Measurements from ENCODE around the gene P2RX6.
"Not testable (repeated sequence)": the region's sequence is repeated elsewhere in the genome, so short reads cannot be mapped to it uniquely, and the experiment has no call there.

The P2RX6 gene

DNA sequence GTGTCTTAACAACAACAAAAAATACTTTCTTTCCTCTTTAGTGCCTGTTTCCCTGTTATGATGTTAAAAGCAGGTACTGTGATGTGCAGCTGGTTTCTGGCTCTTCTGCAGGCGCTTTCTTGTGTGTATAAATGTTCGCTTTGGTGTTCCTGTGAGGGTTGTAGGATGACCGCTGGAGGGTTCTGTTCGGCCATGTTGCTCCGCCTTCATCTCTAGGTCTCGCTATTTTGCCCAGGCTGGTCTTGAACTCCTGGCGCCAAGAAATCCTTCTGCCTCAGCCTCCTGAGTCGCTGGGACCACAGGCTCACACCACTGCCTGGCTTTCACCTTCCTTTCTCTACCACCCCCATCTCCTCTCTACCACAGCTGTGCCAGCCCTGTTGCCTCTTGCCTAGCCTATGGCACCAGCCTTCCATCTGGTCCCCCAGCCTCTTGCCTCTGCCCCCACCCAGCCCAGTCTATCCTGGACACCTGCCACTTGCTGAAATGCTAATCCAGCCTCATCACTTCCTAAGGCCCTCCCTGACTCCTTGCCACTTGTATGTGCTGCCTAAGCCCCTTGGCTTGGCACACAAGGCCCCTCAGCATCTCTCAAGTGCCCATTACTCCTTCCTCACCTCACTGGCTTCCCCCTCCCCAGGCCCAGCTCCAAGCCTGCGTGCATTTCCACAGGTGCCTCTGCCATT, 36.3 kb downstream of the P2RX6 start:
- DNase-seq (ENCODE audit: low read depth in 2 of 2, low spot score in 1 of 2): no peak

DNA sequence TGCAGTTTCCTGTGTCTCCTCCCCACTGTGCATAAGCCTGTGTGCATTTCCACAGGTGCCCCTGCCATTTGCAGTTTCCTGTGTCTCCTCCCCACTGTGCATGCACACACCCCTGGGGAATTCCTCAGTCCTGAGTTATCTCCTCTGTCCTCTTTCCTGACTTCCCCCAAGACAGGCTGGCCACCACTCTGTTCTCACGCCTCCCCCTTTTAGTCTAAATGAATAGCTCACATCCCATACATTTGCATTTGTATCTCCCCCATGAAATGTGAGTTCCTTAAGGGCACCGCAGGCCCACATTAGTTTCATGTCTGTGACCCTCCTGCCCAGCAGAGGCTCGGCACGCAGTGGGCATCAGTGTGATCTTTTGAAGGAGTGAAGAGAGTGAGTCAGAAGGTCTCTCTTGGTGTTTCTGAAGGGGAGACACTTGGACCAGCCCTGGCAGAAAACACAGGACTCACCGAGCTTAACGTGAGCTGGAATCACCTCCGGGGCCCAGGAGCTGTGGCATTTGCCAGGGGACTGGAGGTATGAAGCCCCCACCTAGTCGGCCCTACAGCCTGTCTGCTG, 37.0 kb downstream of the P2RX6 start:
- no peak for DNase-seq (ENCODE audit: low read depth in 2 of 2, low spot score in 1 of 2)

DNA sequence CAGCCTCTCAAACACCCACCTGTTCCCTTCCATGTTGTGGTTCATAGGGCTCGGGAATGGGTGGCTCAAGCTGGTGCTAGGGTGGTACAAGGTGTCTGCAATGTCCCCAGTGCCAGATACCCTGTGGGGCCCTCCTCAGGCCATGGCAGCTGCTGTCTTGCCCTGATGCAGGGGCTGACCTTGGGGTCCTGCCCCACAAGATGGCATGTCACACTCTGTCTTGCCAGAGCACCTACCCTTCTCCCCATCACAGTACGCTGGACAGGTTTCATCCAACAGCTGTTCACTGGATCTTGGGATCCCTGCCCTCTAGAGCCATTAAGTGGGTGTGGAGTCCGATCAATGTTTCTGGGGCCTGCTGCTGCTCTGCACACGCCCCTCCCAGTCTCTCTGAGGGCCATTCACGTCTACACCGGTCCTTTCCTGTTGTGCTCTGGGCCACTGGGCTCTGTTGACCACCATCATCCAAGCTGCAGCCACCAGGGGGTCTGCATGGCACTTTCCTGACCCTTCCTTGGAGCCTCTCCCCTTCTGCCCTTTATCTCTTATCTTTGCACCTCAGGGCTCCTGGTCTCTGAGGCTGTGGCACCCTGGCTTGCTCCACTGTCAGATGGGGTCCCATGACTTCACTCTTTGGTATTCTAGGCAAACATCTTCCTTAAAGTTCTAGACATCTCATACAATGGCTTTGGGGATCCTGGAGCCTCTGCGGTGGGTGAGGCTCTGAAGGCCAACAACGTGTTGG, 37.9 kb downstream of the P2RX6 start:
- DNase-seq (ENCODE audit: low read depth in 2 of 2, low spot score in 1 of 2): no peak

DNA sequence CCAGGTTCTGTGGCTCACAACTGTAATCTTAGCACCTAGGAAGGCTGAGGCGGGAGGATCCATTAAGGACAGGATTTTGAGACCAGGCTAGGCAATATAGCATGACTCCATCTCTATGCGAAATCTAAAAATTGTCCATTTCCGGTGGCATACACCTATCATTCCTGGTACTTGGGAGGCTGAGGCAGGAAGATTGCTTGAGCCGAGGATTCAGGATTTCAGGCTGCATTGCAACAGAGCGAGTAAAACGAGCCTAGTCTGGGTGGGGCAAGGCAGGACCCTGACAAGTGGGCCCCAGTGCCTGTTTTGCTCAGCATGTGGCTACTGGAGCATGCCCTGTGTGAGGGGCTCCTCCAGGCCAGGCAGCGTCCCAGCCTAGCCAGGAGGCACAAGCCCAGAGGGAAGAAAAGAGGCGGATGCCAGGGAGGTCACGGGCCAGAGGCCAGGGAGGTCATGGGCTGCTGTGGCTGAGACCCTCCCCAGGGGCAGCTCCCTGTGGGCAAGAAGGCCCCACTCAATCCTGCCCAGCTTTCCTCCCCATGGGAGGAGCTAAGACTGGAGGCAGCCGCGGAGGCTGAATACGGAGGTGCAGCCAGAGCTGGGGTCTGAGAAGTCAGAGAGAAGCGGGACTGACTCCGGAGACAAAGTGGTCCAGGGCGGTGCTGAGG, 39.2 kb downstream of the P2RX6 start:
- no peak for DNase-seq (ENCODE audit: low read depth in 2 of 2, low spot score in 1 of 2)

DNA sequence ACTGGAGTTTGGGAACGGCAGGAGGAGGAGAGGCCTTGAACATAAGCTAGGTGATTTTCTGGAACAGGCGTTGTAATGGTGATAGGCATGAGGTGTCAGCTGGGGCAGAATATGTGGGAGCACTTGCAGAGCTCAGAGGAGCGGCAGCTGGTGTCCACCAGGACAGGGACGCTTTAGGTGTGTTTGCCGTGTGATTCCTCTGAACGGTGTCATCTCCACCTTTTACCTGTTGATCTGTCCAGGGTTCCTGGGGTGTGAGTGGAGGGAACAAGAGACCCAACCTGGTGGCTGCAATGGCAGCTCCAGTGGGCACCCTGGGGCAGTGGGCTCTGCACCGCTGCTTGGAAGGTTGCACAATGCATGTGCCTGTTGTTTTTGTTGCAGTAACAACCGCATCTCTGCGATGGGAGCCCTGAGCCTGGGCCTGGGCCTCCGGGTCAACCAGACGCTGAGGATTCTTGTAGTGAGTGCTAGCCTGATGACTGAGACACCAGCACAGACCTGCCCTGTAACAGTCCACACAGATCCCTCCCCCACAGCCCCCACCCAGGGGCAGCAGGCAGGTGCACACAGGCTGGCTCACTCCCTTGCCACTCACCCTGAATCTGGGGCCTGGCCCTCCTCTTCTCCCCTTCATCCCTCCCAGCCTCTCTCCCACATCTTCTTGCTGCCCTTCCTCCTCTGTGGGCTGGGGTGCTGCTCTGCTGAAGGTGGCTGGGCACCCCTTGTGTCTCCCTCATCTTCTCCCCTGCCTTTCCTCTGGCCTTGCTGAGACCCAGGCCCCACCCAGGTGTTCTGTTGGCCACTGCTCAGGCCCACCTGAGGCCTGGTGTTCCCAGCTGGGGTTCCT, 40.0 kb downstream of the P2RX6 start:
- no peak for DNase-seq (ENCODE audit: low read depth in 2 of 2, low spot score in 1 of 2)

DNA sequence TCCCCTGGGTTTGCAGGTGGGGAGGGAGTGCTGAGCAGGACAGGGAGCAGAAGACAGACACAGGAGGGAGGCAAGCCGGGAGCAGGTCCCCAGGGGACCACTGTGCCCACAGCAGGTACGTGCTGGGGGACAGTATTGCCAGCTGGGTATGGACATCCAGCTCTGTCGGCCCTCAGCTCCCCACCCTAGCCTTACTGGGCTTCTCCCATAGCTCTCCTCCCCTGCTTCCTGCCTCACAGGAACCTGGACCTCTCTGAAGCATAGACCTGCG, 40.5 kb downstream of the P2RX6 start:
- no peak for DNase-seq (ENCODE audit: low read depth in 2 of 2, low spot score in 1 of 2)

DNA sequence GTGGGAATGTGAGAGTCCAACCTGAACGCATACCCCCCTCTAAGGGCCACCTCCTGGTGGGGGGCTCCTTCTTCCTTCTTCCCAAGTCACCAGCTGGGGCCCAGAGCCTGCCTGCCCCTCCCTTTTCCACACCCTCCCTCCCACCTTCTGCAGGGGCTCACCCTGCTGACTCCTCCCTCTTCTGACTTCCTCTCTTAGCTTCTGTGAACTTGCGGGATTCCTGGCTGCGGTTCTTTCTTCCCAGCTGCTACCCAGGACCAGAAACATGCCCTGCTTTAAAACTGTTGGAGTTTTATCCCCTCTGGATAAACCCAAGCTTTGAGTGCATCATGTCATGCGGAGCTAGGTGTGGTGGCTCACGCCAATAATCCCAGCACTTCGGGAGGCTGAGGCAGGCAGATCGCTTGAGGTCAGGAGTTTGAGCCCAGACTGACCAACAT, 40.9 kb downstream of the P2RX6 start:
- no peak for DNase-seq (ENCODE audit: low read depth in 2 of 2, low spot score in 1 of 2)

DNA sequence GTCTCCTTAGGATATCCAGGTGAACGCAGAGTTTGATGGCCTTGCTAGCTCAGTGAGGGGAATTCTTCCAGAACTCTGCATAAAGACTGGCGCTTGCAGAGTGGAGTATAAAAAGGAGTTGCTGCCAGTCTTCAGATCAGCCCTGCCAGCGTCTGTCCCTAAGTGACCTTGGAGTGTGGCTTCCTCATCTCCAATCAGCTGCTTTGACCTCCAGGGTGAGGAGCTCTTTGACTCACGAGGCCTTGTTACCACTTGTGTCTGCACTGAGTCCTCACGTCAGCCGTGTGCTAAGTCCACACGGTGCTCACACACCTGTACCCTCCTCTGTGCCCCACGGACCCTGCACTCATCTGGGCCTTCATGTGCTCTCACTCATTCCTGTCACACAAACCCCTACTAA, 45.4 kb downstream of the P2RX6 start:
- DNase-seq (ENCODE audit: low read depth in 2 of 2, low spot score in 1 of 2): not testable (repeated sequence)

DNA sequence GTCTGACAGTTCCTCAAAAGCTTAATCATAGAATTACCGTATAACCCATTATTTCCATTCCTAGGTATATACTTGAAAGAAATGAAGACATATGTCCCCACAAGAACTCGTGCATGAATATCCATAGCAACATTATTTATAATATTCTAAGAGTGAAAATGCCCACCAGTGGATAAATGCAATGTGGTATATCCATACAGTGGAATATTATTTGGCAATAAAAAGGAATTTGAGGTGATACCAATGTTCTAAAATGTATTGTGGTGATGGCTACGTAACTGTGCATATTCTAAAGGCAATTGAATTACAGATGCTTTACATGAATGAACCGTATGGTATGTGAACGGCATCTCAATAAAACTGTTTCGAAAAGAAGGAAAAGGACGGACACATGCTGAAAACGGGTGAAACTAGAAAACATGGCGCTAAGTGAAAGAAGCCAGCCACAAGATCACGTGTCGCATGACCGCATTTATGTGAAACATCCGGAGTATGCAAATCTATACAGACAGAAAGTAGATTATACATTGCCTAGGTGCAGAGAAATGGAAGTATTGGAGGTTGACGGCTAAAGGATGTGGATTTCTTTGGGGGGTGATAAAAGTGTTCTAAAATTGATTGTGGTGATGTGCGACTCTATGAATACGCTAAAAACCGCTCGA, 46.8 kb downstream of the P2RX6 start:
- DNase-seq (ENCODE audit: low read depth in 2 of 2, low spot score in 1 of 2): not testable (repeated sequence)

DNA sequence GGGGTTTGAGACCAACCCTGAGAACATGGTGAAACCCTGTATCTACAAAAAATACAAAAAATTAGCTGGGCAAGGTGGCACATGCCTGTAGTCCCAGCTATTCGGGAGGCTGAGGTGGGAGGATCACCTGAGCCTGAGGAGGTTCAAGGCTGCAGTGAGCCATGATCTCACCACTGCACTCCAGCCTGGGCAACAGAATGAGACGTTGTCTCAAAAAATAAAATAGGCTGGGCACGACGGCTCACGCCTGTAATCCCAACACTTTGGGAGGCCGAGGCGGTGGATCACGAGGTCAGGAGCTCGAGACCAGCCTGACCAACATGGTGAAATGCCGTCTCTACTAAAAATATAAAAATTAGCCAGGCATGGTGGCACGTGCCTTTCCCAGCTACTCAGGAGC, 49.5 kb downstream of the P2RX6 start:
- DNase-seq (ENCODE audit: low read depth in 2 of 2, low spot score in 1 of 2): not testable (repeated sequence)

DNA sequence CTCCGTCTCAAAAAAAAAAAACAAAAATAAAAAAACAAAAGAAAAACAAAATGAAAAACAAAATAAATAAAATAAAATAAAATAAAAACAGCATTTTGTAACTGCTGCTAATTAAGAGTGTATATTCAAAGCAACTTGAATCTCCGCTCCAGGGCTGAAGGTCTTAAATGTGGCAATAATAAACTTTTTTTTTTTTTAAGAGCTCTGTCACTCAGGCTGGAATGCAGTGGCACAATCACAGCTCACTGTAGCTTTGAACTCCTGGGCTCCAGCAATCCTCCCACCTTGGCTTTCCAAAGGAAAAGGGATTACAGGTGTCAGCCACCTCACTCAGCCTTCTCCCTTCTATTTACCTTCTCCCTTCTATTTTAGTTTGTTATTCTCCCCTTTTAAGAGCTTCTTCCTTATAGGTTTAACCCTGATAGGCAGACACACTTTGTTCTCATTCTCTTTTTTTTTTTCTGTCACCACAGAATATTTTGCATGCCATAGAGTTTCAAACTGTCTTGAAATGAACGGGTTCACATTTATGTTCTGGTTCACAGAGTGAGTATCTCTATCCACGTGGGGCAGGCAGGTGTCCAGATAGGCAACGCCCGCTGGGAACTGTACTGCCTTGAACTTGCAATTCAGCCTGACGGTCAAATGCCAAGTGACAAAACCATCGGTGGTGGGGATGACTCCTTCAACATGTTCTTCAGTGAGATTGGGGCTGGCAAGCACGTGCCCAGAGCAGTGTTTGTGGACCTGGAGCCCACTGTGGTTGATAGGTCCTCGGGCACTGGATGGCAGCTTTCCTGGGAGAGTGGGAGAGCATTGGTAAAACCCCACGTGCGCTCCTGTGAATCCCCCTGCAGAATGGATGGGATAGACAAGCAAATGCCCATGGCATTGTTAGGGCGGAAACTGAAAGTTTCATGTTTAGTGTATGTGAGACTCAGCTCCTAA, 50.2 kb downstream of the P2RX6 start:
- no peak for DNase-seq (ENCODE audit: low read depth in 2 of 2, low spot score in 1 of 2)

DNA sequence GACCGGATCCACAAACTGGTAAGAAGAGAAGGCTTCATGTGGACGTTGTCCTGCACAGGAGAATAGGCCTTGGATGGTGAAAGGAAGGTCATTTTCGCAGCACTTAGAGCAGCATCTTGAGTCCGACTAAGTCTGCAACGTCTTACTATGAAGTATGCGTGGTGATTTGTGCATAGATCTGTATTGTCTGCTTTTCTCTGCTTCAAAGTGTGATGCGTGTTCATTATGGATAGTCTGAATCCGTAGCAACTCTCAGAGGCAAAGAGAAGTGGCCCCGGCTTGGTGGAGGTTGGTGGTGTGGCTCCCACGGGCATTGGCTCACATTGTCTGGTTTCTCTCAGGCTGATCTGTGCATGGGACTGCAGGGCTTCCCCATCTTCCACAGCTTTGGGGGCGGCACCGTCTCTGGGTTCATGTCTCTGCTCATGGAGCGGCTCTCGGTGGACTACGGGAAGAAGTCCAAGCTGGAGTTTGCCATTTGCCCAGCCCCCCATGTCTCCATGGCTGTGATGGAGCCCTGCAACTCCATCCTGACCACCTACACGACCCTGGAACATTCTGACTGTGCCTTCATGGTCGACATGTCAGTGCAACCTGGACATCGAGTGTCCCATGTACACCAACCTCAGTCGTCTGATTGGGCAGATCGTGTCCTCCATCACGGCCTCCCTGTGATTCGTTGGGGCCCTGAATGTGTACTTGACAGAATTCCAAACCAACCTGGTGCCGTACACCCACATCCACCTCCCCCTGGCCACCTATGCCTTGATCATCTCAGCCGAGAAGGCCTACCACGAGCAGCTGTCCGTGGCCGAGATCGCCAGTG, 52.3 kb downstream of the P2RX6 start:
- no peak for DNase-seq (ENCODE audit: low read depth in 2 of 2, low spot score in 1 of 2)

DNA sequence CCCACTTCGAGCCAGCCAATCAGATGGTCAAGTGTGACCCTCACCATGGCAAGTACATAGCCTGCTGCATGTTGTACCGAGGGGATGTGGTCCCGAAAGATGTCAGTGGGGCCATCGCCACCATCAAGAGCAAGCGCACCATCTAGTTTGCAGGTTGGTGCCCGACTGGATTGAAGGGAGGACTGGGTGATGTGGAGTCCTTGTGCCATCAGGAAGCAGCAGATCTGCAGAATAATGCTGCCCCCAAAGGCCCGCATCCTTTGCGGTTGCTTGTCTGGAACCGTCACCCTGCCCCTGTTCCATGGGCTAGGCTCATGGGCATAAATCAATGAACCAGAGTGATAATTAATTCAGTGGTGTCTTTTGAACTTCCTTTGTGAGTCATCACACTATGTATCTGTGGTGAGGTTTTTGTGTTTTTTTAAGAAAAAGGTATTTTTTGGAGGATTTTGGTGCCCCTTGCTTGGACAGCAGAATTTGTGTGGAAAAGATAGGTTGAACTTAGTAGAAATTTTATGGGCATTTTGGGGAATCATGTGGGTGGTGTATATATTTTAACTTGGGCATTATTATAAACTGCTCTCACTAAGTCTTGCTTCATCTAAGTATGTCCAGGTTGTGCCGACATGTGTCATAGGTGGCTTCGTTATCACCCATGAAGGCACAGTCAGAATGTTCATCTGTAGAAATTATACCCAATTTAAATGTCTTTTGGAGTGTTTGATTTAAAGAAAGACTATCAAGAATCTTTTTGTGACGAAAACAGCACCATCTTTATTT, 53.1 kb downstream of the P2RX6 start:
- DNase-seq (ENCODE audit: low read depth in 2 of 2, low spot score in 1 of 2): no peak

DNA sequence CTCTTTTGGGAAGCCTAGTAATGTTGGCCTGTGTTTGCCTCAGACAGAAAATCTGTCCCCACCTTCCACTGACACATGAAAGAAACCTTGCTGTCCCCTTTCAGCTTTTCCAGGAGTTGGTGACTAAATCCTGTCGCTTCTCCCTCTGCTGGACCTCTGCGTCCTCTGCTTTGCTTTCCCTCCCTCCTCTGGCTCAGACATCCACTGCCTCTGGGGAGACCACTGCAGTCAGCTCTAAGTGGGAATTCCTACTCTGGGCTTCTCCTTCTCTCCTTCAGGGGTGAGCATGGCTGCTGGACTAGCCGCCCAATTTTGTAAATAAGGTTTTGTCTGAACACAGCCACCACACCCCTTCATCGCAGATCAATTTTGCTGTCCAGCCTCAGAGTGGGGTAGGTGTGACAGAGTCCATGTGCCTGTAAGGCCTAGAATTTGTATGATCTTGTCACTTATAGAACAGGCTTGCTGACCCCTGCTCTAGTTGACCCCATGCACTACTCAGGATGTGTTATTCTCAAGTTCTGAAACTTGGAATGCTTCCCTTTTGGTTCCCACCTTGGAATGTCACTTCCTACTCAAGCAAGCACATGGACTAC, 53.8 kb downstream of the P2RX6 start:
- DNase-seq (ENCODE audit: low read depth in 2 of 2, low spot score in 1 of 2): no peak

DNA sequence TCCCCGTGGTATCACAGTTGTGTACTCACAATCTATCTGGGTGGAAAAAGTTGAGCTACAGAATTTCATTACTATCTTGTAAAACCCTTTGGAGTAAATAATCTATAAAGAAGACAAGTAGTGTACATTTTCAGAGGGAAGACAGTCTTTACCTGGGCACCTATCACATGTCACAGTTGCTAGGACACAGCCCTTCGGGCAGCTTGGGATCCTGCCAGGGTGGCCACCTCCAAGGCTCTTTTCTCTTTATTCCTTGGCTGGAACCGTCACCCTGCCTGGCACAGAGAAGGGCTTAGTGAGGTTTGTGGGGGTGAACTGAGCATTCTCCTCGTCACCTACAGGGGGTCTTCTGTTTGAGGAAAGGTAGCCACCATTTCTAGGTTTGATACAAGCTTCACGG, 54.4 kb downstream of the P2RX6 start:
- DNase-seq (ENCODE audit: low read depth in 2 of 2, low spot score in 1 of 2): no peak

DNA sequence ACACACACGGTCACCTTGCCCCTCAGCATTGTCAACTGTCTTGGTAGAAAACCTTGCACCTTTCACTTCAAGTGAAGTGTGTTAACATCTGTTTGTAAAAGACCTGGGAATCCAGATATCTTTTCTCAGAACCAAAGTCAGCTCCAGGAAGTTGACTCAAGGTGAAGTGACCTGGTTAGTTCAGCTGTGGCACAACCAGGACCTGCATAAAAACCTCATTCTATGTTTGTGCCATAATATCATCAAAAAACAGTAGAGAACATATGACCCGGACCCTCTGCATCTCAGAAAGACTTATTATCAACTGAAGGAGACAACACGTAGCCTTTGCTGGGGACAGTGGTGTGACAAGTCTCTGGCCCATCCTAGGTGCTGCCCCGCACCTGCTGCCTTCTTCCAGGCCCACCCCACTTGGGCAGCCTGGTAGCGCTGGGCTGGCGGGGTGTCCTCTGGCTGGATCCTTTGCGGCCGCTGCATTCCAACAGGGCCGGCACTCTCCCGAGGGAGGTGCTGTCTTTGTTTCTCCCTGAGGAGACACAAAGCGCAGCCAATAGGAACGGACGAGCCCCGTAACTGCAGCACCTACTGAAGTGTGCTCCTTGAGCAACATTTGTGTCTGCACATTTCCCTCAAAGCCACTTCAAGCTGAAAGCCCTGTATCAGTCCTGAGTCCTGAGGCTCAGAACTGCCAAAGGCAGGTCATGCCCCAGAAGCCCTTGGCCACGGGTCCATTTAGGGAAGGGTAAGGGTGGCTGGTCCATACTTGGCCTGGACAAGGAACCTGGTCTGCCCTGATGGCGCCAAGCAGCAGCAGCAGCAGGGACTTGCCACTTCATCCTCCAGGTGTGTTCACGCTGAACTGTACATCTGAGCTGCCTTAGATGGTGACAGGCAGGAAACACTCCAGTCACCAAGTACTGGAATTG, 56.0 kb downstream of the P2RX6 start:
- no peak for DNase-seq (ENCODE audit: low read depth in 2 of 2, low spot score in 1 of 2)

Data from stimulated activated CD8-positive, alpha-beta memory T cell treated with anti-CD3 and anti-CD28 coated beads, Interleukin-4, amount 100 ng/mL, for 4 hours (primary cell).